Keratinocyte (primary cell): ENCODE results near the gene TBC1D16. TPM values are rescaled to one million over a fixed set of nuclear protein-coding genes. Genes with fewer than 3 reads are reported as not detected.

ENCODE experiments used
- DNase-seq: peaks from one replicate; pipeline ENCODE4 v3.0.0-alpha.2; 2011; ENCODE audit warnings: low read depth, missing footprints, low spot score
- FAIRE-seq: peaks from 2 replicates; lab custom pipeline; 2011; peaks lifted over from hg19 to GRCh38; lab: Jason Lieb, UNC
- H2AFZ ChIP-seq: 2 replicates; pipeline ENCODE4 v1.6.0; 2012; ENCODE audit warnings: low read length, control low read depth, inconsistent platforms; ENCODE audit not compliant: control insufficient read depth
- H3K27ac ChIP-seq: 2 replicates; pipeline ENCODE4 v1.5.1; 2011; ENCODE audit warnings: low read length; ENCODE audit not compliant: control insufficient read depth, insufficient read depth
- H3K27me3 ChIP-seq: 3 replicates; pipeline ENCODE4 v1.6.0; 2011; ENCODE audit warnings: low read length; ENCODE audit not compliant: control insufficient read depth, insufficient read depth; ENCODE audit errors: extremely low read depth
- H3K36me3 ChIP-seq, 2 experiments: 2 replicates in 1 of 2; 3 replicates in 1 of 2; pipeline ENCODE4 v1.5.1; 2011; ENCODE audit warnings: low read length in 2 of 2, mild to moderate bottlenecking in 1 of 2; ENCODE audit not compliant: control insufficient read depth in 2 of 2, insufficient read depth in 2 of 2; ENCODE audit errors: extremely low read depth in 1 of 2
- H3K4me1 ChIP-seq: 3 replicates; pipeline ENCODE4 v1.5.1; 2011; ENCODE audit warnings: low read length; ENCODE audit not compliant: control insufficient read depth, insufficient read depth; ENCODE audit errors: extremely low read depth
- H3K4me2 ChIP-seq: 3 replicates; pipeline ENCODE4 v1.6.0; 2011; ENCODE audit warnings: low read depth, low read length; ENCODE audit not compliant: control insufficient read depth, insufficient read depth; ENCODE audit errors: extremely low read depth
- H3K4me3 ChIP-seq, 3 experiments: fragments of 200-600 bp in 1 of 3; sonication (generic) in 1 of 3; 2 replicates in 2 of 3; 3 replicates in 1 of 3; pipeline ENCODE4 v1.5.1; 2011 to 2016; ENCODE audit warnings: low read length in 3 of 3, mild to moderate bottlenecking in 3 of 3, control low read depth in 2 of 3, inconsistent platforms in 1 of 3, low read depth in 1 of 3, mixed read lengths in 1 of 3, mixed run types in 1 of 3, moderate library complexity in 1 of 3; ENCODE audit not compliant: control insufficient read depth in 2 of 3, insufficient read depth in 2 of 3; ENCODE audit errors: extremely low read depth in 1 of 3
- H3K79me2 ChIP-seq: 2 replicates; pipeline ENCODE4 v1.6.0; 2012; ENCODE audit warnings: low read length; ENCODE audit not compliant: control insufficient read depth, insufficient read depth
- H3K9ac ChIP-seq: 3 replicates; pipeline ENCODE4 v1.6.0; 2011; ENCODE audit warnings: low read length; ENCODE audit not compliant: control insufficient read depth, insufficient read depth; ENCODE audit errors: extremely low read depth
- H3K9me1 ChIP-seq: 3 replicates; pipeline ENCODE4 v1.6.0; 2011; ENCODE audit warnings: low read length; ENCODE audit not compliant: control insufficient read depth, insufficient read depth; ENCODE audit errors: extremely low read depth
- H3K9me3 ChIP-seq: 2 replicates; pipeline ENCODE4 v1.5.1; 2012; ENCODE audit warnings: low read depth, low read length; ENCODE audit not compliant: control insufficient read depth
- H4K20me1 ChIP-seq: 3 replicates; pipeline ENCODE4 v1.6.0; 2011; ENCODE audit warnings: low read length; ENCODE audit not compliant: control insufficient read depth, insufficient read depth; ENCODE audit errors: extremely low read depth
- EZH2 ChIP-seq: IDR thresholded peaks from one replicate; pipeline ENCODE4 v1.6.1; 2012; ENCODE audit warnings: inconsistent platforms, mild to moderate bottlenecking, low read length, moderate library complexity
- dilution Hi-C: fragments of 300-500 bp; cut with MboI; formaldehyde crosslinking; loops from one replicate; pipeline ENCODE4 v1.7.0; 2020; ENCODE audit warnings: low sequenced_read_pairs; ENCODE audit not compliant: extremely low pct_ligation_motif_present
- polyA plus RNA-seq, 5 experiments: library from polyadenylated mRNA; depleted of rRNA in 3 of 5; stranded (reverse) in 3 of 5; stranded (forward) in 1 of 5; unstranded in 1 of 5; fragments of >200 nt; gene quantifications; 1 replicate in 1 of 5; 2 replicates in 3 of 5; 3 replicates in 1 of 5; pipeline versions ENCODE4 v1.2.1 to v1.2.3, GENCODE V29; 2011 to 2012; ENCODE audit warnings: missing spikeins in 2 of 5, low read depth in 1 of 5, low replicate concordance in 1 of 5
- TF ChIP-seq, protein P1 (sequence below), 3 experiments: IDR thresholded peaks in 1 of 3; conservative IDR thresholded peaks in 1 of 3; optimal IDR thresholded peaks in 1 of 3; 2 replicates in 2 of 3; 3 replicates in 1 of 3; pipeline versions ENCODE3 to v1.5.1; 2011; ENCODE audit warnings: low read length in 3 of 3, mild to moderate bottlenecking in 3 of 3, moderate library complexity in 2 of 3, control low read depth in 1 of 3, inconsistent platforms in 1 of 3; ENCODE audit not compliant: insufficient read depth in 2 of 3; ENCODE audit errors: extremely low read depth in 1 of 3

TBC1D16 gene
- polyA plus RNA-seq, 1 donor (not counting 4 experiments of a cell fraction or from before 2014, with no cell fraction given), result 8.6 TPM

DNA sequence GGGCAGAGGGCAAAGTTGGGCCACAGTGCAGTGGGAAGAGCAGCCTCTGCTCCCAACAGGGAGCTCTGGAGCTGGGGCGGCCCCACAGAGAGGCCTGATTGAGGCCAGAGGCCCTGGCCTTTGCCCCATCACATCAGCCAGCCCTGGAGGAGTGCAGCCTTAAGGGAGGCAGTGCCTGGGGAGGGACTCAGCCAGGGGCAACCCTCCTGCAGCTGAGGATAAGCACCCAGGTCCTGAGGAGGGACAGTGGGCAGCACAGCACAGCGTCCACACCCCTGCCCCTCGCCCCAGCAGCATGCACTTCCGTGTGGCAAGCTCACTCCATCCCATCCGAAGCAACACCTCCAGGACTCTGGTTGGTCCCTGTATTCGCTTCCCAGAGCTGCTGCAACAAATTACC, 134.5 kb downstream of the TBC1D16 start:
- FAIRE-seq (no peak), DNase-seq (no peak)
- Histone ChIP-seq H3K9me3 (no peaks in the 10 kb centered on the region), H3K79me2 (no peaks in the 10 kb centered on the region), H3K9ac (no peak overlapping the region), H3K27me3 (peaks cover 23% of the 10 kb centered on the region), H2AFZ (no peak overlapping the region), H3K4me2 (no peak overlapping the region), H4K20me1 (no peaks in the 10 kb centered on the region), H3K9me1 (no peaks in the 10 kb centered on the region), H3K4me3 (no peak overlapping the region), H3K36me3 (no peaks in the 10 kb centered on the region), H3K27ac (no peak overlapping the region), H3K4me1 (no peaks in the 10 kb centered on the region)
- no peak for TF ChIP-seq EZH2
- TF ChIP-seq, protein P1, sequence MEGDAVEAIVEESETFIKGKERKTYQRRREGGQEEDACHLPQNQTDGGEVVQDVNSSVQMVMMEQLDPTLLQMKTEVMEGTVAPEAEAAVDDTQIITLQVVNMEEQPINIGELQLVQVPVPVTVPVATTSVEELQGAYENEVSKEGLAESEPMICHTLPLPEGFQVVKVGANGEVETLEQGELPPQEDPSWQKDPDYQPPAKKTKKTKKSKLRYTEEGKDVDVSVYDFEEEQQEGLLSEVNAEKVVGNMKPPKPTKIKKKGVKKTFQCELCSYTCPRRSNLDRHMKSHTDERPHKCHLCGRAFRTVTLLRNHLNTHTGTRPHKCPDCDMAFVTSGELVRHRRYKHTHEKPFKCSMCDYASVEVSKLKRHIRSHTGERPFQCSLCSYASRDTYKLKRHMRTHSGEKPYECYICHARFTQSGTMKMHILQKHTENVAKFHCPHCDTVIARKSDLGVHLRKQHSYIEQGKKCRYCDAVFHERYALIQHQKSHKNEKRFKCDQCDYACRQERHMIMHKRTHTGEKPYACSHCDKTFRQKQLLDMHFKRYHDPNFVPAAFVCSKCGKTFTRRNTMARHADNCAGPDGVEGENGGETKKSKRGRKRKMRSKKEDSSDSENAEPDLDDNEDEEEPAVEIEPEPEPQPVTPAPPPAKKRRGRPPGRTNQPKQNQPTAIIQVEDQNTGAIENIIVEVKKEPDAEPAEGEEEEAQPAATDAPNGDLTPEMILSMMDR (optimal IDR thresholded peaks at IDR 0.05 in 1 of 3, IDR thresholded peaks at IDR 0.05 in 1 of 3, conservative IDR thresholded peaks at IDR 0.05 in 1 of 3; ENCODE audit: extremely low read depth in 1 of 3, insufficient read depth in 2 of 3, low read length in 3 of 3), result no peak
- dilution Hi-C loops, result no loop called here

- no peak overlapping the region for H3K27ac ChIP-seq
- no peak overlapping the region for H2AFZ ChIP-seq
- FAIRE-seq (no peak), DNase-seq (no peak)
- H3K36me3 ChIP-seq, result no peaks in the 10 kb centered on the region
- dilution Hi-C loops, result no loop called here
- H3K4me2 ChIP-seq, result no peak overlapping the region
- H3K79me2 ChIP-seq, result no peaks in the 10 kb centered on the region
- H3K9me3 ChIP-seq, result no peaks in the 10 kb centered on the region
- H3K27me3 ChIP-seq, result peaks cover 26% of the 10 kb centered on the region
- no peak overlapping the region for H3K4me3 ChIP-seq
- H3K4me1 ChIP-seq, result no peaks in the 10 kb centered on the region
- TF ChIP-seq, protein P1 (optimal IDR thresholded peaks at IDR 0.05 in 1 of 3, IDR thresholded peaks at IDR 0.05 in 1 of 3, conservative IDR thresholded peaks at IDR 0.05 in 1 of 3; ENCODE audit: extremely low read depth in 1 of 3, insufficient read depth in 2 of 3, low read length in 3 of 3), result no peak
- no peak for TF ChIP-seq EZH2
- H4K20me1 ChIP-seq, result no peaks in the 10 kb centered on the region
- no peak overlapping the region for H3K9ac ChIP-seq
- no peaks in the 10 kb centered on the region for H3K9me1 ChIP-seq
These were observed 136.1 kb downstream of the TBC1D16 start for GRCh38 chr17:79899584-79899983.
